Liver (tissue), 9 donors: Measurements from ENCODE around the gene CPED1. TPM values are rescaled to one million over a fixed set of nuclear protein-coding genes. Genes with fewer than 3 reads are reported as not detected.

ENCODE experiments used
- DNase-seq: peaks from one replicate; pipeline ENCODE4 v3.0.0-alpha.2; 2017; ENCODE audit warnings: low spot score
- H3K27ac ChIP-seq, 2 donors: one replicate each; pipeline ENCODE4 v1.7.0; 2013; ENCODE audit warnings: inconsistent platforms in 2 of 2, low read length in 2 of 2, control low read depth in 1 of 2, low read depth in 1 of 2, mild to moderate bottlenecking in 1 of 2
- H3K27me3 ChIP-seq, 4 donors: one replicate each; pipeline versions ENCODE4 v1.6.1 to v1.7.0; 2013; ENCODE audit warnings: low read length in 3 of 4, inconsistent platforms in 1 of 4, mild to moderate bottlenecking in 1 of 4, moderate library complexity in 1 of 4; ENCODE audit not compliant: control insufficient read depth in 4 of 4, insufficient read depth in 4 of 4
- H3K36me3 ChIP-seq, 4 donors: one replicate each; pipeline versions ENCODE4 v1.6.1 to v1.7.0; 2013; ENCODE audit warnings: low read length in 3 of 4, mild to moderate bottlenecking in 3 of 4, low read depth in 1 of 4, moderate library complexity in 1 of 4; ENCODE audit not compliant: control insufficient read depth in 4 of 4, insufficient read depth in 3 of 4
- H3K4me1 ChIP-seq, 4 donors: one replicate each; pipeline versions ENCODE4 v1.6.1 to v1.7.0; 2013; ENCODE audit warnings: low read length in 3 of 4, mild to moderate bottlenecking in 3 of 4, moderate library complexity in 1 of 4; ENCODE audit not compliant: control insufficient read depth in 4 of 4, insufficient read depth in 4 of 4
- H3K4me3 ChIP-seq, 3 donors: one replicate each; pipeline versions ENCODE4 v1.6.1 to v1.7.0; 2013; ENCODE audit warnings: low read length in 3 of 3, control low read depth in 1 of 3, low read depth in 1 of 3, mild to moderate bottlenecking in 1 of 3
- H3K9ac ChIP-seq, 2 donors: one replicate each; pipeline ENCODE4 v1.7.0; 2013; ENCODE audit warnings: low read length in 2 of 2, mild to moderate bottlenecking in 2 of 2, moderate library complexity in 2 of 2, control low read depth in 1 of 2, low read depth in 1 of 2
- H3K9me3 ChIP-seq, 4 donors: one replicate each; pipeline versions ENCODE4 v1.6.1 to v1.7.0; 2013; ENCODE audit warnings: low read length in 3 of 4; ENCODE audit not compliant: control insufficient read depth in 4 of 4
- EGR1 ChIP-seq, 2 donors: IDR thresholded peaks; 2 replicates each; pipeline ENCODE4 v1.6.1; 2016 to 2018; ENCODE audit warnings: antibody characterized with exemption in 2 of 2, low read depth in 2 of 2
- FOXA1 ChIP-seq: IDR thresholded peaks from 2 replicates; pipeline ENCODE4 v1.6.1; 2016; ENCODE audit warnings: antibody characterized with exemption
- GABPA ChIP-seq, 2 donors: IDR thresholded peaks in 1 of 2; conservative IDR thresholded peaks in 1 of 2; 2 replicates each; pipeline ENCODE4 v1.6.1; 2016; ENCODE audit warnings: antibody characterized with exemption in 2 of 2, mild to moderate bottlenecking in 1 of 2, moderate library complexity in 1 of 2
- HNF4A ChIP-seq, 2 donors: conservative IDR thresholded peaks; 2 replicates each; pipeline ENCODE4 v1.6.1; 2016; ENCODE audit warnings: antibody characterized with exemption in 2 of 2, mild to moderate bottlenecking in 2 of 2
- HNF4G ChIP-seq: IDR thresholded peaks from 2 replicates; pipeline ENCODE4 v1.6.1; 2016; ENCODE audit warnings: antibody characterized with exemption
- JUND ChIP-seq, 2 donors: IDR thresholded peaks; 2 replicates each; pipeline ENCODE4 v1.6.1; 2016; ENCODE audit warnings: antibody characterized with exemption in 2 of 2
- RAD21 ChIP-seq, 2 donors: IDR thresholded peaks; 2 replicates each; pipeline ENCODE4 v1.6.1; 2016; ENCODE audit warnings: antibody characterized with exemption in 2 of 2, mild to moderate bottlenecking in 2 of 2
- RXRA ChIP-seq, 2 donors: IDR thresholded peaks; 2 replicates each; pipeline ENCODE4 v1.6.1; 2017 to 2018; ENCODE audit warnings: antibody characterized with exemption in 2 of 2, mild to moderate bottlenecking in 1 of 2
- TAF1 ChIP-seq: conservative IDR thresholded peaks from 2 replicates; pipeline ENCODE4 v1.6.1; 2016; ENCODE audit warnings: antibody characterized with exemption, mild to moderate bottlenecking
- YY1 ChIP-seq: IDR thresholded peaks from 2 replicates; pipeline ENCODE4 v1.6.1; 2016; ENCODE audit warnings: antibody characterized with exemption, mild to moderate bottlenecking
- WGBS: extraction: QIAGEN DNeasy Blood & Tissue Kit; methylation state at CpG from one replicate; pipeline ENCODE4 v1.1.7; 2013; 5-methylcytosine and 5-hydroxymethylcytosine counted together
- polyA plus RNA-seq, 2 donors: library from polyadenylated mRNA; stranded (reverse) in 1 of 2; unstranded in 1 of 2; fragments of 200-250 nt in 1 of 2; fragments of >200 nt in 1 of 2; fragmentation: Nextera tagmentation in 1 of 2; extraction: Ambion mirVana in 1 of 2; gene quantifications; one replicate each; pipeline versions ENCODE4 v1.2.1 to v1.2.3, GENCODE V29; 2013 to 2015
- total RNA-seq, 2 donors: library from RNA; depleted of rRNA; stranded (reverse); fragments of >200 nt; gene quantifications; one replicate each; pipeline ENCODE4 v1.2.3, GENCODE V29; 2014
- donor health status: healthy.
- donor health status: healthy.
- donor health status: healthy.
- donor health status: healthy.
- donor health status: healthy.

CPED1 gene
- total and polyA plus RNA-seq, 4 donors: 8.5 to 58.0 (median 14.6) TPM

- TF ChIP-seq FOXA1 (no peak), YY1 (peak; percentile 18), HNF4A (conservative IDR thresholded peaks at IDR 0.05) (peak; percentile 24 to 27), RAD21 (IDR thresholded peaks at IDR 0.05) (no peak)
- Histone ChIP-seq H3K9me3 (no peaks in the 10 kb centered on the region), H3K27me3 (no peaks in the 10 kb centered on the region), H3K9ac (peak overlapping the region in 1 of 2 donors; percentile 32), H3K4me1 (peaks cover 10 to 25% (median 13%) of the 10 kb centered on the region in 4 donors), H3K4me3 (no peak overlapping the region), H3K36me3 (peaks cover 0 to 5% (median 1%) of the 10 kb centered on the region in 4 donors), H3K27ac (peak overlapping the region in 1 of 2 donors; percentile 15)
- WGBS: 41% methylated on average over 4 of the region's 4 CpGs
- DNase-seq: no peak
Measured at GRCh38 chr7:121043314-121044234, 55.1 kb downstream of the CPED1 start.

GRCh38 chr7:121045090-121045489 lies 56.6 kb downstream of the CPED1 start:
- H3K27me3 ChIP-seq: no peaks in the 10 kb centered on the region
- H3K4me1 ChIP-seq: peaks cover 8 to 31% (median 20%) of the 10 kb centered on the region in 4 donors
- DNase-seq: no peak
- H3K4me3 ChIP-seq: no peak overlapping the region
- peaks cover 0 to 7% (median 1%) of the 10 kb centered on the region in 4 donors for H3K36me3 ChIP-seq
- H3K9me3 ChIP-seq: no peaks in the 10 kb centered on the region
- H3K27ac ChIP-seq: peak overlapping the region; percentile 21 to 37
- 63% methylated on average over 1 of the region's 1 CpG for WGBS
- TF ChIP-seq GABPA (IDR thresholded peaks at IDR 0.05 in 1 of 2, conservative IDR thresholded peaks at IDR 0.05 in 1 of 2): no peak
- TF ChIP-seq TAF1: no peak
- no peak for TF ChIP-seq HNF4A (conservative IDR thresholded peaks at IDR 0.05)
- no peak for TF ChIP-seq HNF4G
- no peak for TF ChIP-seq RXRA (IDR thresholded peaks at IDR 0.05)
- no peak for TF ChIP-seq JUND (IDR thresholded peaks at IDR 0.05)
- TF ChIP-seq FOXA1: no peak
- no peak for TF ChIP-seq YY1
- H3K9ac ChIP-seq: no peak overlapping the region

GRCh38 chr7:121046009-121046408 lies 57.5 kb downstream of the CPED1 start:
- H3K9me3 ChIP-seq: no peaks in the 10 kb centered on the region
- H3K4me3 ChIP-seq: no peak overlapping the region
- H3K27me3 ChIP-seq: no peaks in the 10 kb centered on the region
- H3K9ac ChIP-seq: no peak overlapping the region
- peak in 1 of 2 donors; percentile 5 for TF ChIP-seq RAD21 (IDR thresholded peaks at IDR 0.05)
- peak in 1 of 2 donors; percentile 28 for TF ChIP-seq HNF4A (conservative IDR thresholded peaks at IDR 0.05)
- TF ChIP-seq FOXA1: no peak
- H3K36me3 ChIP-seq: peaks cover 0 to 7% (median 1%) of the 10 kb centered on the region in 4 donors
- 32% methylated on average over 4 of the region's 4 CpGs for WGBS
- DNase-seq: no peak
- H3K27ac ChIP-seq: no peak overlapping the region
- peaks cover 8 to 35% (median 22%) of the 10 kb centered on the region in 4 donors for H3K4me1 ChIP-seq

DNA sequence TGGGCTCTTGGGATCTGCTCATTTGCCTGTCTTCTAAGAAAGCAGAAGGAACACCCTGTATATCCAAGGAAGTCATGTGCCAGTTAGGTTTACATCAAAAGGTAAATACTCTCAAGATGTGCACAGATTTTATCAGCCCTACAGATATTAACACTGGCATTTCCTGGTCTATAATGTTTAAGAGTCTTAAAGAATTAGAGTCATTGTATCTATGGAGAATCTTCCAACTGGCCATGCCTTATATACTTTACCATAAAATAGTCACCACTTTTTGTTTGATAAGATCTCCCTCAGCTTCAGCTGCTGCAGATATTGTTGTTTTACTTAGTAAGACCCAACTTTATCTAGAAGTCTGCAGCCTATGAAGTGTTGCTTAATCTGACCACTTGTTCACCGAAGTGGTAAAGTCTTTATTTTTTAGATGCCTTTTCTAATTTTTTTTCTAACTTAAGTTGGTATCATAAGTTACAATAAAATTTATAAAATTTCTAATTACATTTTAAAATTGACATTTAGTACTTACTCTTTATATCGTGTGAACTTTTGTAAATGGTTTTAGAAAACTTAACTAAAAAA lies 58.5 kb downstream of the CPED1 start:
- TF ChIP-seq FOXA1 (no peak), TAF1 (no peak), YY1 (no peak), EGR1 (IDR thresholded peaks at IDR 0.05; ENCODE audit: low read depth in 2 of 2) (no peak)
- DNase-seq: no peak
- Histone ChIP-seq H3K9me3 (no peaks in the 10 kb centered on the region), H3K27ac (no peak overlapping the region), H3K4me1 (peaks cover 8 to 35% (median 22%) of the 10 kb centered on the region in 4 donors), H3K27me3 (no peaks in the 10 kb centered on the region), H3K36me3 (peaks cover 0 to 7% (median 1%) of the 10 kb centered on the region in 4 donors), H3K9ac (no peak overlapping the region), H3K4me3 (no peak overlapping the region)
- 83% methylated on average over 2 of the region's 2 CpGs for WGBS
